HEK293T (cell line): Measurements from ENCODE around the gene OPCML.

ENCODE experiments used
- ARNT ChIP-seq: fragments of 450-650 bp; IDR thresholded peaks from 2 replicates; pipeline ENCODE4 v1.6.1; 2017; ENCODE audit warnings: mild to moderate bottlenecking
- BHLHE40 ChIP-seq: fragments of 450-650 bp; IDR thresholded peaks from 2 replicates; pipeline ENCODE4 v1.6.1; 2016; ENCODE audit warnings: mild to moderate bottlenecking, moderate library complexity, borderline replicate concordance
- CTBP1 ChIP-seq: fragments of 450-650 bp; IDR thresholded peaks from 2 replicates; pipeline ENCODE4 v1.6.1; 2016; ENCODE audit warnings: borderline replicate concordance
- FOXA1 ChIP-seq: fragments of 450-650 bp; IDR thresholded peaks from 2 replicates; pipeline ENCODE4 v1.6.1; 2016; ENCODE audit warnings: mild to moderate bottlenecking
- FOXK2 ChIP-seq: fragments of 450-650 bp; IDR thresholded peaks from 2 replicates; pipeline ENCODE4 v1.6.1; 2016; ENCODE audit warnings: mild to moderate bottlenecking
- FOXM1 ChIP-seq: fragments of 450-650 bp; IDR thresholded peaks from 2 replicates; pipeline ENCODE4 v1.6.1; 2017; ENCODE audit warnings: mild to moderate bottlenecking, borderline replicate concordance
- L3MBTL2 ChIP-seq: fragments of 450-650 bp; conservative IDR thresholded peaks from 2 replicates; pipeline ENCODE4 v1.6.1; 2016; ENCODE audit warnings: mild to moderate bottlenecking
- LEF1 ChIP-seq: fragments of 450-650 bp; IDR thresholded peaks from 2 replicates; pipeline ENCODE4 v1.6.1; 2017; ENCODE audit warnings: mild to moderate bottlenecking, borderline replicate concordance
- NFRKB ChIP-seq: fragments of 450-650 bp; IDR thresholded peaks from 2 replicates; pipeline ENCODE4 v1.6.1; 2016; ENCODE audit warnings: mild to moderate bottlenecking, moderate library complexity
- SP1 ChIP-seq: fragments of 450-650 bp; IDR thresholded peaks from 2 replicates; pipeline ENCODE4 v1.6.1; 2017
- ZNF384 ChIP-seq: fragments of 450-650 bp; IDR thresholded peaks from 2 replicates; pipeline ENCODE4 v1.6.1; 2016
- TF ChIP-seq, protein P1 (sequence below): fragments of 450-650 bp; IDR thresholded peaks from 2 replicates; pipeline ENCODE4 v1.6.1; 2016

DNA sequence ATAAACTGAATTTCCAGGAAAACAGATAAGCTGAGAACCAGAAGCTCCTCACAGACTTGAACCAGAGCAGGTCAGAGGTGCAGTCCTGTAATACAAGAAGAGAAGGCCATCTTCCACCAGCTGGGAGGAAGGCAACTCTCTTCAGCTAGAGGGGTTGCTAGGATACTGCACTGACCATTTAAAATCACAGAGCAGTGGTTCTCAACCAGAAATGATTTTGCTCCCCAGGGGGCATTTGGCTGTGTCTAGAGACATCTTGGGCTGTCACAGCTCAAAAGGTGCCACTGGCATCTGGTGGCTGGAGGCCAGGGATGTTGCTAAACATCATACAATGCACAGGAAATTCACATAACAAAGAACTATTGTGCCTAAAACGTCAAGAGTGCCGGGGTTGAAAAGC lies 17.2 kb downstream of the OPCML start:
- TF ChIP-seq ZNF384, result no peak
- no peak for TF ChIP-seq FOXK2
- TF ChIP-seq, protein P1, sequence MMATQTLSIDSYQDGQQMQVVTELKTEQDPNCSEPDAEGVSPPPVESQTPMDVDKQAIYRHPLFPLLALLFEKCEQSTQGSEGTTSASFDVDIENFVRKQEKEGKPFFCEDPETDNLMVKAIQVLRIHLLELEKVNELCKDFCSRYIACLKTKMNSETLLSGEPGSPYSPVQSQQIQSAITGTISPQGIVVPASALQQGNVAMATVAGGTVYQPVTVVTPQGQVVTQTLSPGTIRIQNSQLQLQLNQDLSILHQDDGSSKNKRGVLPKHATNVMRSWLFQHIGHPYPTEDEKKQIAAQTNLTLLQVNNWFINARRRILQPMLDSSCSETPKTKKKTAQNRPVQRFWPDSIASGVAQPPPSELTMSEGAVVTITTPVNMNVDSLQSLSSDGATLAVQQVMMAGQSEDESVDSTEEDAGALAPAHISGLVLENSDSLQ, result no peak
- TF ChIP-seq SP1, result no peak
- no peak for TF ChIP-seq ARNT
- no peak for TF ChIP-seq FOXM1
- no peak for TF ChIP-seq LEF1
- TF ChIP-seq L3MBTL2, result no peak
- no peak for TF ChIP-seq NFRKB
- no peak for TF ChIP-seq FOXA1
- no peak for TF ChIP-seq BHLHE40
- TF ChIP-seq CTBP1, result no peak
